ENCODE data around the gene COX6A2.

The COX6A2 gene

DNA sequence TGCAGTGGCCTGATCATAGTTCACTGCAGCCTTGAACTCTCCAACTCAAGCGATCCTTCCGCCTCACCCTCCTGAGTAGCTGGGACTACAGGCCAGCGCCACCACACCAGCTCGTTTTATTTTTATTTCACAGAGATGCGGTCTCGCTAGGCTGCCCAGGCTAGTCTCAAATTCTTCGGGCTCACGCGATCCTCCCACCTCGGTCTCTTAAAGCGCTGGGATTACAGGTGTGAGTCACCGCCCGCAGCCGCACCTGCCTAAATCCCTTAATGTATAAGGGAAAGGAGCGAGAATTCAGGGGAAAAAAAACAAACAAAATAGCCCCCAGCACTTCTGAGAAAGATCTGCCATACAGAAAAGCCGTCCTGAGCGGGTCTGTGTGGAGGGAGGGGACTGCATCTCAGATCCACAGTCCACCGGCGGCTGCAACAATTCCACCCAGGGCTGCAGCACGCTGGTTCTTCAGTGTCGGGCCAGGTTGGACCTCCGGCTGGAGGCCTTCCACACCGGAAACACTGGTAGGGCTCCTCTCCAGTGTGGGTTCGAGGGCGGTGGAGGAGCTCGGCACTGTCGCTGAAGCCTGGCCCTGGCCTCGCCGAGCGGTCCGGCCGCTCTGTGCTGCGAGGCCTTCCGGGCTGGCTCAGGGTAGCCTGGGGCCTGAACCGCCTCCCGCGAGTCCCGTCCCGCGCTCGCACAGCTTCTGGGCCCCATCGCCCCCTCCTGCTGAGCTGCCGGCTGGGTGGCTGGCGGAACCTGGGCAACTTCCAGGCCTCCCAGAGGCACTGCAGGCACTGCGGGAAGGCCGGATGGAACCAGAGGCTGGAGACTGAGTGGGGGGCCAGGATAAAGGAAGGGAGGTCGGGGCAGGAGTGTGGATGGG, 7.4 kb upstream of the COX6A2 start:
- Histone ChIP-seq H4K20me1 (ENCODE audit: low read depth, low read length) (no peaks in the 10 kb centered on the region), H3F3A (ENCODE audit: insufficient read depth) (peaks cover 3% of the 10 kb centered on the region; the same call in 1 of the 2 replicates), H3K4me2 (ENCODE audit: low read depth, low read length, poor library complexity, severe bottlenecking) (no peak overlapping the region), H3K36me3 (ENCODE audit: low read length) (no peaks in the 10 kb centered on the region), H3K27ac (ENCODE audit: low read depth, low read length) (no peak overlapping the region), H2AFZ (ENCODE audit: low read depth, low read length, severe bottlenecking) (no peak overlapping the region), H3K27me3 (ENCODE audit: low read length) (no peaks in the 10 kb centered on the region), H3K9me3 (ENCODE audit: insufficient read depth, low read length) (no peaks in the 10 kb centered on the region), H3K9ac (ENCODE audit: low read length) (no peak overlapping the region), H3K4me3 (ENCODE audit: insufficient read depth, low read length, poor library complexity, severe bottlenecking) (no peak overlapping the region), H3K79me2 (ENCODE audit: insufficient read depth, low read length) (no peaks in the 10 kb centered on the region), H3K9me2 (replicated peaks; ENCODE audit: insufficient read depth, low read length) (no peaks in the 10 kb centered on the region)
- TF ChIP-seq EZH2phosphoT487 (conservative IDR thresholded peaks at IDR 0.05; ENCODE audit: low read length): no peak
- TF ChIP-seq, protein P1, sequence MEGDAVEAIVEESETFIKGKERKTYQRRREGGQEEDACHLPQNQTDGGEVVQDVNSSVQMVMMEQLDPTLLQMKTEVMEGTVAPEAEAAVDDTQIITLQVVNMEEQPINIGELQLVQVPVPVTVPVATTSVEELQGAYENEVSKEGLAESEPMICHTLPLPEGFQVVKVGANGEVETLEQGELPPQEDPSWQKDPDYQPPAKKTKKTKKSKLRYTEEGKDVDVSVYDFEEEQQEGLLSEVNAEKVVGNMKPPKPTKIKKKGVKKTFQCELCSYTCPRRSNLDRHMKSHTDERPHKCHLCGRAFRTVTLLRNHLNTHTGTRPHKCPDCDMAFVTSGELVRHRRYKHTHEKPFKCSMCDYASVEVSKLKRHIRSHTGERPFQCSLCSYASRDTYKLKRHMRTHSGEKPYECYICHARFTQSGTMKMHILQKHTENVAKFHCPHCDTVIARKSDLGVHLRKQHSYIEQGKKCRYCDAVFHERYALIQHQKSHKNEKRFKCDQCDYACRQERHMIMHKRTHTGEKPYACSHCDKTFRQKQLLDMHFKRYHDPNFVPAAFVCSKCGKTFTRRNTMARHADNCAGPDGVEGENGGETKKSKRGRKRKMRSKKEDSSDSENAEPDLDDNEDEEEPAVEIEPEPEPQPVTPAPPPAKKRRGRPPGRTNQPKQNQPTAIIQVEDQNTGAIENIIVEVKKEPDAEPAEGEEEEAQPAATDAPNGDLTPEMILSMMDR (IDR thresholded peaks at IDR 0.05; ENCODE audit: insufficient read depth, low read length, poor library complexity, severe bottlenecking): no peak

DNA sequence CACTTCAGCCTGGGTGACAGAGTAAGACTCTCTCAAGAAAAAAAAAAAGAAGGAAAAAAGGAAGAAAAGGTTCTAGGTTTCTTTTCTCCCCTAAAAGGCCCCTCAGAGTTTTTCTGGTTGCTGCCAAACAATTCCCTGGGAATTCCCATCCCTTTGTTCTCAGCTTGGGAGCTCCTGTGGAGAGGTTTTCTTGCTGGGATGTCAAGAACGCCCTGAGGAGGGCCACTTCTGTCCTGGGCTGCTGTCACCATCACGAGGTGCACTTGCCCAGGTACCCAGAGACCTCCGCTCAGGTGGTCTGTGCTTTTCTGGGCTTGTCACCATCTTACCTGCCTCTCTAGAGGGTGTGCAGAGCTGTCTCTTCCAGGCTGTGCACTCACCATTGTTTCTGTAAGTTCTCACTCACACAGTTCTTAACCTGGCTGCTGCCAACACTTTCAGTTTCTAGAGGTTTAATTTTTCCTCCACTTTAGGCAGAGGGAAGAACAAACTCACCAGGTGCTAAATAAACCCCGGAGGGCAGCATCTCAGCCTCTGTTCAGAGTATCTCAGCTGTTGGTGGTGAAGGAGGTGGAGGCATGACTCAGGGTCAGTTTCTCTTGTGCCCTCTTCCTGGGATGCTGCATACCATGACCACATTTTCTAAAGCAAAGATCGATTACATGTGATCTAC, 2.4 kb upstream of the COX6A2 start:
- Histone ChIP-seq H3K36me3 (ENCODE audit: low read length) (no peaks in the 10 kb centered on the region), H2AFZ (ENCODE audit: low read depth, low read length, severe bottlenecking) (no peak overlapping the region), H4K20me1 (ENCODE audit: low read depth, low read length) (no peaks in the 10 kb centered on the region), H3K9me3 (ENCODE audit: insufficient read depth, low read length) (no peaks in the 10 kb centered on the region), H3K79me2 (ENCODE audit: insufficient read depth, low read length) (no peaks in the 10 kb centered on the region), H3F3A (ENCODE audit: insufficient read depth) (no peaks in the 10 kb centered on the region), H3K9me2 (replicated peaks; ENCODE audit: insufficient read depth, low read length) (no peaks in the 10 kb centered on the region), H3K27ac (ENCODE audit: low read depth, low read length) (no peak overlapping the region), H3K9ac (ENCODE audit: low read length) (no peak overlapping the region), H3K4me3 (ENCODE audit: insufficient read depth, low read length, poor library complexity, severe bottlenecking) (no peak overlapping the region), H3K27me3 (ENCODE audit: low read length) (no peaks in the 10 kb centered on the region), H3K4me2 (ENCODE audit: low read depth, low read length, poor library complexity, severe bottlenecking) (no peak overlapping the region)
- TF ChIP-seq EZH2phosphoT487 (conservative IDR thresholded peaks at IDR 0.05; ENCODE audit: low read length): no peak
- TF ChIP-seq, protein P1 (IDR thresholded peaks at IDR 0.05; ENCODE audit: insufficient read depth, low read length, poor library complexity, severe bottlenecking): no peak

DNA sequence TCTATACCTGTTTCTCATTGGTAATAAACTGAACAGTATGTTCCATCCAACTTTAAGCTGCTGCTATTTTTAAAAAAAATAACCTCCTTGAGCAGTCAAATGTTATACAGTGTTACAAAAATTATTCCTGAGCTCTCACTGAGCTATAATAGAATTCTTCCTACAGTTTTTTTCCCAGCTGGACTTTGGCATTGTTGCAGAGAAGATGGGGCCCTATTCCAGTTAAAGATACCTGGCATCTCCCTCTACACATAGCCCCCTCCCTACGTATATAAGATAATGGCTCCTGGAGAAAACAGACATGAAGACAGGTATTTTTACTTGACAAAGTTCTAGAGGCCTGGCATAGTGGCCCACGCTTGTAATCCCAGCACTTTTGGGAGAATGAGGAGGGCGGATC, 1.6 kb upstream of the COX6A2 start:
- Histone ChIP-seq H3K4me2 (ENCODE audit: low read depth, low read length, poor library complexity, severe bottlenecking) (no peak overlapping the region), H3K9me2 (replicated peaks; ENCODE audit: insufficient read depth, low read length) (no peaks in the 10 kb centered on the region), H3K27me3 (ENCODE audit: low read length) (no peaks in the 10 kb centered on the region), H3K79me2 (ENCODE audit: insufficient read depth, low read length) (no peaks in the 10 kb centered on the region), H3F3A (ENCODE audit: insufficient read depth) (no peaks in the 10 kb centered on the region), H3K9me3 (ENCODE audit: insufficient read depth, low read length) (no peaks in the 10 kb centered on the region), H3K4me3 (ENCODE audit: insufficient read depth, low read length, poor library complexity, severe bottlenecking) (no peak overlapping the region), H3K36me3 (ENCODE audit: low read length) (no peaks in the 10 kb centered on the region), H3K27ac (ENCODE audit: low read depth, low read length) (no peak overlapping the region), H2AFZ (ENCODE audit: low read depth, low read length, severe bottlenecking) (no peak overlapping the region), H3K9ac (ENCODE audit: low read length) (no peak overlapping the region), H4K20me1 (ENCODE audit: low read depth, low read length) (no peaks in the 10 kb centered on the region)
- TF ChIP-seq EZH2phosphoT487 (conservative IDR thresholded peaks at IDR 0.05; ENCODE audit: low read length): no peak
- TF ChIP-seq, protein P1 (IDR thresholded peaks at IDR 0.05; ENCODE audit: insufficient read depth, low read length, poor library complexity, severe bottlenecking): no peak
